H1 (cell line): Measurements from ENCODE around the gene KLHL30. TPM values are rescaled to one million over a fixed set of nuclear protein-coding genes. Genes with fewer than 3 reads are reported as not detected.

Source experiments
- CTCF ChIA-PET: fragments of 300-600 bp; sonication (Branson Sonifier 250); formaldehyde crosslinking; loops from one replicate; lab custom pipeline; 2021; ENCODE audit not compliant: partially characterized antibody; lab: Charles Lee
- POLR2A ChIA-PET: fragments of 300-600 bp; sonication (Branson Sonifier 250); formaldehyde crosslinking; loops from one replicate; lab custom pipeline; 2021; ENCODE audit warnings: inconsistent platforms; ENCODE audit not compliant: partially characterized antibody; lab: Charles Lee
- DNase-seq, 2 experiments: peaks; one replicate each; pipeline versions ENCODE4 v3.0.0 to v3.0.0-alpha.2; 2010 to 2022; ENCODE audit warnings: low spot score in 2 of 2, low read depth in 1 of 2, mixed read lengths in 1 of 2
- FAIRE-seq: peaks from 2 replicates; lab custom pipeline; 2011; peaks lifted over from hg19 to GRCh38; lab: Jason Lieb, UNC
- H2AFZ ChIP-seq: 2 replicates; pipeline ENCODE4 v1.8.1; 2012; ENCODE audit warnings: low read length, inconsistent platforms
- H2AK5ac ChIP-seq: 2 replicates; pipeline ENCODE4 v1.6.1; 2013; ENCODE audit warnings: low read depth, low read length
- H2BK120ac ChIP-seq: replicated peaks from 2 replicates; pipeline ENCODE3; 2013; ENCODE audit warnings: low read depth, low read length, inconsistent platforms
- H2BK12ac ChIP-seq: 2 replicates; pipeline ENCODE4 v1.6.1; 2013; ENCODE audit warnings: low read depth, low read length
- H2BK15ac ChIP-seq: 2 replicates; pipeline ENCODE4 v1.6.1; 2013; ENCODE audit warnings: low read length
- H2BK20ac ChIP-seq: 2 replicates; pipeline ENCODE4 v1.6.1; 2013; ENCODE audit warnings: low read length
- H2BK5ac ChIP-seq: 2 replicates; pipeline ENCODE4 v1.6.1; 2013; ENCODE audit warnings: low read depth, low read length
- H3K14ac ChIP-seq: 2 replicates; pipeline ENCODE4 v1.6.1; 2013; ENCODE audit warnings: inconsistent platforms; ENCODE audit not compliant: insufficient read length
- H3K18ac ChIP-seq: 2 replicates; pipeline ENCODE4 v1.6.1; 2013; ENCODE audit warnings: low read length; ENCODE audit errors: extremely low read depth
- H3K23ac ChIP-seq: 2 replicates; pipeline ENCODE4 v1.6.1; 2013; ENCODE audit warnings: inconsistent platforms; ENCODE audit not compliant: insufficient read length
- H3K23me2 ChIP-seq: 2 replicates; pipeline ENCODE4 v1.6.1; 2013; ENCODE audit warnings: low read depth, low read length
- H3K27ac ChIP-seq: 2 replicates; pipeline ENCODE4 v1.6.1; 2011; ENCODE audit warnings: low read depth, low read length, inconsistent platforms
- H3K27me3 ChIP-seq, 4 experiments: replicated peaks in 1 of 4; 1 replicate in 1 of 4; 2 replicates in 3 of 4; pipeline versions ENCODE4 v1.6.1 to v1.8.1; 2011 to 2013; ENCODE audit warnings: low read length in 3 of 4, mild to moderate bottlenecking in 3 of 4, inconsistent platforms in 2 of 4, mixed read lengths in 2 of 4, moderate library complexity in 1 of 4; ENCODE audit not compliant: control insufficient read depth in 3 of 4, insufficient read depth in 3 of 4; ENCODE audit errors: extremely low read depth in 1 of 4
- H3K36me3 ChIP-seq, 4 experiments: 2 replicates each; pipeline versions ENCODE4 v1.6.1 to v1.8.1; 2011 to 2013; ENCODE audit warnings: mild to moderate bottlenecking in 4 of 4, low read length in 3 of 4, moderate library complexity in 2 of 4, control low read depth in 1 of 4, inconsistent platforms in 1 of 4; ENCODE audit not compliant: insufficient read depth in 4 of 4, control insufficient read depth in 2 of 4
- H3K4ac ChIP-seq: replicated peaks from 2 replicates; pipeline ENCODE3; 2013; ENCODE audit warnings: low read length, low read depth, mixed read lengths, inconsistent platforms; ENCODE audit not compliant: insufficient read length
- H3K4me1 ChIP-seq, 4 experiments: replicated peaks in 1 of 4; 1 replicate in 1 of 4; 2 replicates in 3 of 4; pipeline versions ENCODE4 v1.6.1 to v1.8.1; 2011 to 2013; ENCODE audit warnings: low read length in 3 of 4, inconsistent platforms in 2 of 4, mixed read lengths in 1 of 4; ENCODE audit not compliant: insufficient read depth in 4 of 4, control insufficient read depth in 3 of 4
- H3K4me2 ChIP-seq, 2 experiments: 2 replicates each; pipeline versions ENCODE4 v1.6.1 to v1.8.1; 2011 to 2013; ENCODE audit warnings: low read depth in 2 of 2, low read length in 2 of 2, control low read depth in 1 of 2, inconsistent platforms in 1 of 2, mild to moderate bottlenecking in 1 of 2; ENCODE audit not compliant: insufficient read depth in 1 of 2
- H3K4me3 ChIP-seq, 4 experiments: fragments of 200-600, 300-600 bp in 1 of 4; sonication (generic), shearing (Covaris generic), sonication (Bioruptor Twin) in 1 of 4; 2 replicates each; pipeline versions ENCODE4 v1.5.1 to v1.8.1; 2011 to 2016; ENCODE audit warnings: low read length in 4 of 4, low read depth in 3 of 4, control low read depth in 2 of 4, inconsistent platforms in 2 of 4, mild to moderate bottlenecking in 2 of 4, mixed read lengths in 1 of 4, moderate library complexity in 1 of 4; ENCODE audit not compliant: insufficient read depth in 2 of 4; ENCODE audit errors: extremely low read depth in 1 of 4
- H3K56ac ChIP-seq: replicated peaks from 2 replicates; pipeline ENCODE3; 2013; ENCODE audit warnings: low read depth, mild to moderate bottlenecking, mixed read lengths, low read length, inconsistent platforms; ENCODE audit not compliant: insufficient read length
- H3K79me1 ChIP-seq: 2 replicates; pipeline ENCODE4 v1.6.1; 2013; ENCODE audit warnings: low read depth, low read length, control low read depth
- H3K79me2 ChIP-seq, 2 experiments: 2 replicates each; pipeline versions ENCODE4 v1.6.1 to v1.8.1; 2012 to 2013; ENCODE audit warnings: low read length in 2 of 2, mild to moderate bottlenecking in 2 of 2, inconsistent platforms in 1 of 2; ENCODE audit not compliant: insufficient read depth in 2 of 2, control insufficient read depth in 1 of 2
- H3K9ac ChIP-seq, 4 experiments: replicated peaks in 1 of 4; 1 replicate in 1 of 4; 2 replicates in 3 of 4; pipeline versions ENCODE4 v1.6.1 to v1.8.1; 2011 to 2013; ENCODE audit warnings: low read depth in 3 of 4, low read length in 3 of 4, control low read depth in 2 of 4, mild to moderate bottlenecking in 2 of 4, moderate library complexity in 2 of 4, inconsistent platforms in 1 of 4; ENCODE audit errors: extremely low read depth in 1 of 4
- H3K9me3 ChIP-seq, 2 experiments: 2 replicates each; pipeline versions ENCODE4 v1.6.1 to v1.8.1; 2012 to 2013; ENCODE audit warnings: mild to moderate bottlenecking in 2 of 2, moderate library complexity in 2 of 2, control low read depth in 1 of 2, inconsistent platforms in 1 of 2, low read depth in 1 of 2, low read length in 1 of 2, mixed read lengths in 1 of 2; ENCODE audit not compliant: insufficient read depth in 2 of 2
- H4K20me1 ChIP-seq, 2 experiments: replicated peaks in 1 of 2; 2 replicates each; pipeline versions ENCODE3 to v1.8.1; 2011 to 2013; ENCODE audit warnings: inconsistent platforms in 2 of 2, low read length in 2 of 2, mild to moderate bottlenecking in 1 of 2; ENCODE audit not compliant: insufficient read depth in 2 of 2, control insufficient read depth in 1 of 2
- H4K5ac ChIP-seq: 2 replicates; pipeline ENCODE4 v1.6.1; 2013; ENCODE audit warnings: low read length, low read depth, mixed read lengths, inconsistent platforms; ENCODE audit not compliant: insufficient read length
- H4K8ac ChIP-seq: 2 replicates; pipeline ENCODE4 v1.8.0; 2013; ENCODE audit warnings: mild to moderate bottlenecking, moderate library complexity, low read length, inconsistent platforms; ENCODE audit not compliant: insufficient read depth; ENCODE audit errors: extremely low read depth
- H4K91ac ChIP-seq: replicated peaks from 2 replicates; pipeline ENCODE3; 2013; ENCODE audit warnings: low read length, mixed read lengths, inconsistent platforms; ENCODE audit not compliant: insufficient read length
- E2F6 ChIP-seq: IDR thresholded peaks from 2 replicates; pipeline ENCODE4 v1.6.1; 2012; ENCODE audit warnings: inconsistent platforms
- FOSL1 ChIP-seq: IDR thresholded peaks from 2 replicates; pipeline ENCODE4 v1.6.1; 2011; ENCODE audit warnings: mild to moderate bottlenecking, low read depth, low read length, moderate library complexity; ENCODE audit not compliant: insufficient read depth
- WGBS, 2 experiments: shearing (Covaris generic) in 1 of 2; methylation state at CpG; one replicate each; pipeline versions ENCODE4 v1.1.6 to v1.1.7; 2013 to 2015; ENCODE audit warnings: low lambda C conversion rate in 2 of 2, mixed read lengths in 2 of 2, inconsistent platforms in 1 of 2, low coverage in 1 of 2, missing lambda C conversion rate in 1 of 2; ENCODE audit not compliant: insufficient replicate concordance in 2 of 2, insufficient coverage in 1 of 2, insufficient read length in 1 of 2; ENCODE audit errors: extremely low coverage in 1 of 2, missing lambda C conversion rate in 1 of 2; 5-methylcytosine and 5-hydroxymethylcytosine counted together
- polyA plus RNA-seq, 7 experiments: library from polyadenylated mRNA; depleted of rRNA in 3 of 7; stranded (reverse) in 5 of 7; unstranded in 2 of 7; fragments of >200 nt in 5 of 7; fragments of 200-250 nt in 2 of 7; gene quantifications; 1 replicate in 5 of 7; 2 replicates in 1 of 7; 4 replicates in 1 of 7; pipeline versions ENCODE4 v1.2.1 to v1.2.3, GENCODE V29; 2011 to 2013; ENCODE audit warnings: missing spikeins in 2 of 7, mixed read lengths in 2 of 7
- total RNA-seq: library from RNA; stranded (reverse); fragmentation: NEBNext Ultra II Directional; extraction: Animal tissue kit (Norgen Biotek cat#: 25700); gene quantifications from 2 replicates; pipeline ENCODE4 v1.2.1, GENCODE V29; 2021

Gene KLHL30
- total and polyA plus RNA-seq, 2 of the 8 experiments (the other 6 are each of a cell fraction or from before 2014, with no cell fraction given): not detected

DNA sequence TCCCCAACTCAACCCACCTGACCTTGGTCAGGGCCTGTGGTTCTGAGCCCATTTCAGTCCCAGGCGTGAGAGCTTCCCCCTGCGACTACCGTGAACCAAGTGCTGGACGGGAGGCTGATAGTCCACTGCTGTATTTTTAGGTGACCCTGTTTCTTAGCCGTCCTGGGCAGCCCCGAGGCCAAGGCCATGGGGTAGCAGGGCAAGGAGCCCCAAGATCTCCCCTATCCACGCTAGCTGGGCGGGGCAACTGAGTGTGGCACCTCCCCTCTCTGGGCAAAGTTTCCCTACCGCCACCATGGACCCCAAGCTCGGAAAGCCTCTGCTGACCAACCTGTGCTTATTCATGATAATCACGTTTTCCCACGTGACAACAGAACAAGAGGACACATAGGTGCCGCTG, 583 bp upstream of the KLHL30 start:
- Histone ChIP-seq H3K14ac (no peak overlapping the region), H4K5ac (no peak overlapping the region), H3K9ac (no peak overlapping the region), H3K36me3 (no peaks in the 10 kb centered on the region), H3K18ac (no peak overlapping the region), H3K4me2 (no peak overlapping the region), H3K4me1 (no peaks in the 10 kb centered on the region), H3K4ac (no peak overlapping the region), H3K4me3 (no peak overlapping the region)
- POLR2A ChIA-PET: interaction anchor here (1.4 to 1.7 kb wide), 2 partner anchors 14 to 38 kb away, joined by 3 to 5 read pairs; partner anchors contain the start of gene ESPNL
- no peak for FAIRE-seq
- CTCF ChIA-PET: interaction anchor here (0.6 to 7.1 kb wide), 14 partner anchors 10 to 1884 kb away, joined by 3 to 72 read pairs (median 4); no protein-coding TSS in a partner anchor
- TF ChIP-seq FOSL1 (no peak), E2F6 (no peak)
- TF ChIP-seq, all 59 proteins: peak for 0
- H2BK5ac ChIP-seq: no peak overlapping the region
- H3K27ac ChIP-seq: no peak overlapping the region
- no peak for DNase-seq
- H3K9me3 ChIP-seq: no peaks in the 10 kb centered on the region
- no peak overlapping the region for H4K91ac ChIP-seq
- H2BK120ac ChIP-seq: no peak overlapping the region
- H3K79me2 ChIP-seq: no peaks in the 10 kb centered on the region
- no peaks in the 10 kb centered on the region for H3K23me2 ChIP-seq
- H3K23ac ChIP-seq: no peak overlapping the region
- no peak overlapping the region for H2BK20ac ChIP-seq
- H2AFZ ChIP-seq: no peak overlapping the region
- H3K56ac ChIP-seq: no peak overlapping the region
- H4K8ac ChIP-seq: no peak overlapping the region; the same call in 1 of the 2 replicates
- H2BK12ac ChIP-seq: no peak overlapping the region
- no peaks in the 10 kb centered on the region for H3K27me3 ChIP-seq
- WGBS, 2 experiments: 92% methylated on average over 13 of the region's 13 CpGs; no CpG with 5 or more reads in 1 of the 2 experiments
- no peak overlapping the region for H2BK15ac ChIP-seq
- H3K79me1 ChIP-seq: no peaks in the 10 kb centered on the region
- H2AK5ac ChIP-seq: no peak overlapping the region
- no peaks in the 10 kb centered on the region for H4K20me1 ChIP-seq
